ENCODE measurements around the gene DCLRE1C.

- TF ChIP-seq HMGXB4 (CRISPR knock-in tag; IDR thresholded peaks at IDR 0.05; ENCODE audit: borderline replicate concordance): no peak
- no peak for TF ChIP-seq ZFP36 (IDR thresholded peaks at IDR 0.05; ENCODE audit: borderline replicate concordance, partially characterized antibody)
- TF ChIP-seq CTCF (IDR thresholded peaks at IDR 0.05): no peak
- TF ChIP-seq, protein P1, sequence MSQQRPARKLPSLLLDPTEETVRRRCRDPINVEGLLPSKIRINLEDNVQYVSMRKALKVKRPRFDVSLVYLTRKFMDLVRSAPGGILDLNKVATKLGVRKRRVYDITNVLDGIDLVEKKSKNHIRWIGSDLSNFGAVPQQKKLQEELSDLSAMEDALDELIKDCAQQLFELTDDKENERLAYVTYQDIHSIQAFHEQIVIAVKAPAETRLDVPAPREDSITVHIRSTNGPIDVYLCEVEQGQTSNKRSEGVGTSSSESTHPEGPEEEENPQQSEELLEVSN (IDR thresholded peaks at IDR 0.05; ENCODE audit: borderline replicate concordance, low read depth): no peak
- no peak for TF ChIP-seq REST (IDR thresholded peaks at IDR 0.05)
- TF ChIP-seq JUNB (IDR thresholded peaks at IDR 0.05): no peak
- no peak for TF ChIP-seq POLR2A (IDR thresholded peaks at IDR 0.05; ENCODE audit: low read length)
- no peak for TF ChIP-seq ZNF302 (CRISPR knock-in tag; IDR thresholded peaks at IDR 0.05)
- TF ChIP-seq SMC3 (IDR thresholded peaks at IDR 0.05): no peak
Measured at GRCh38 chr10:14879928-14880193, 74.0 kb downstream of the DCLRE1C start.

Measured in A549 (cell line).